Natural killer cell (primary cell): ENCODE results near the gene DOK1. TPM values are rescaled to one million over a fixed set of nuclear protein-coding genes. Genes with fewer than 3 reads are reported as not detected.
A peak's percentile ranks its signal among the peaks of the same experiment; 100 is the strongest.

ENCODE experiments used
- ATAC-seq, 3 donors: fragments of 150-1000 bp in 2 of 3; fragments of 200-7000 bp in 1 of 3; cut with Tn5 transposase; 1 replicate in 1 of 3; 2 replicates in 2 of 3; pipeline ENCODE4 v1.10.0; 2021; ENCODE audit warnings: mild to moderate bottlenecking in 2 of 3, moderate library complexity in 2 of 3
- DNase-seq, 2 donors: peaks; one replicate each; pipeline versions ENCODE4 v3.0.0 to v3.0.0-alpha.2; 2013 to 2021; ENCODE audit warnings: mixed read lengths in 1 of 2
- H3K27ac ChIP-seq: one replicate; pipeline ENCODE4 v1.5.1; 2013; ENCODE audit warnings: mild to moderate bottlenecking, low read length
- H3K27me3 ChIP-seq: one replicate; pipeline ENCODE4 v1.6.1; 2013; ENCODE audit warnings: low read length; ENCODE audit not compliant: control insufficient read depth, insufficient read depth
- H3K36me3 ChIP-seq: one replicate; pipeline ENCODE4 v1.6.1; 2013; ENCODE audit warnings: low read length; ENCODE audit not compliant: control insufficient read depth, insufficient read depth
- H3K4me1 ChIP-seq: one replicate; pipeline ENCODE4 v1.6.1; 2013; ENCODE audit warnings: low read length; ENCODE audit not compliant: control insufficient read depth, insufficient read depth
- H3K4me3 ChIP-seq: one replicate; pipeline ENCODE4 v1.5.1; 2013; ENCODE audit warnings: low read length
- H3K9me3 ChIP-seq: one replicate; pipeline ENCODE4 v1.6.1; 2013; ENCODE audit warnings: low read length; ENCODE audit not compliant: control insufficient read depth, insufficient read depth
- H3K27ac Mint-ChIP-seq, 2 donors: one replicate each; pipeline ENCODE4 v1.8.0; 2022; ENCODE audit warnings: mild to moderate bottlenecking in 2 of 2, mixed read lengths in 2 of 2, moderate library complexity in 1 of 2
- H3K27me3 Mint-ChIP-seq, 2 donors: one replicate each; pipeline ENCODE4 v1.8.0; 2022; ENCODE audit warnings: low read depth in 2 of 2, mixed read lengths in 2 of 2
- H3K36me3 Mint-ChIP-seq: one replicate; pipeline ENCODE4 v1.8.0; 2022; ENCODE audit warnings: mixed read lengths
- H3K4me1 Mint-ChIP-seq, 2 donors: one replicate each; pipeline ENCODE4 v1.8.0; 2022; ENCODE audit warnings: mixed read lengths in 2 of 2
- H3K4me3 Mint-ChIP-seq: one replicate; pipeline ENCODE4 v1.8.0; 2022; ENCODE audit warnings: mild to moderate bottlenecking, moderate library complexity, mixed read lengths
- H3K9me3 Mint-ChIP-seq, 2 donors: one replicate each; pipeline ENCODE4 v1.8.0; 2022; ENCODE audit warnings: mixed read lengths in 2 of 2
- WGBS: methylation state at CpG from one replicate; pipeline ENCODE4 v1.1.7; 2013; ENCODE audit warnings: missing lambda C conversion rate; ENCODE audit not compliant: insufficient coverage; 5-methylcytosine and 5-hydroxymethylcytosine counted together
- intact Hi-C: fragments of 100-400 bp; cut with micrococcal nuclease; formaldehyde crosslinking; loops from one replicate; pipeline ENCODE4 v1.14.2; 2022
- total RNA-seq, 4 donors: library from RNA; stranded (reverse); fragments of 120-200 nt in 1 of 4; gene quantifications; one replicate each; pipeline versions ENCODE4 v1.2.3 to v1.2.4, GENCODE V29; 2013 to 2022
- TF ChIP-seq, protein P1 (sequence below): fragments of 200-600 bp; IDR thresholded peaks from one replicate; pipeline ENCODE4 v1.8.0; 2022; ENCODE audit warnings: antibody characterized with exemption

Gene DOK1
- total RNA-seq, 3 donors from 2014 or later (not counting 1 experiment from before 2014, with no cell fraction given) = 17.4 to 24.9 (median 23.9) TPM

GRCh38 chr2:74531666-74532065 lies 22.9 kb upstream of the DOK1 start:
- no peaks in the 10 kb centered on the region for H3K27me3 Mint-ChIP-seq
- Histone ChIP-seq H3K27me3 (no peaks in the 10 kb centered on the region), H3K4me3 (no peak overlapping the region), H3K9me3 (no peaks in the 10 kb centered on the region), H3K27ac (peak overlapping the region; percentile 95), H3K4me1 (peaks cover 31% of the 10 kb centered on the region), H3K36me3 (peaks cover 29% of the 10 kb centered on the region)
- H3K4me3 Mint-ChIP-seq = no peak overlapping the region
- TF ChIP-seq, protein P1, sequence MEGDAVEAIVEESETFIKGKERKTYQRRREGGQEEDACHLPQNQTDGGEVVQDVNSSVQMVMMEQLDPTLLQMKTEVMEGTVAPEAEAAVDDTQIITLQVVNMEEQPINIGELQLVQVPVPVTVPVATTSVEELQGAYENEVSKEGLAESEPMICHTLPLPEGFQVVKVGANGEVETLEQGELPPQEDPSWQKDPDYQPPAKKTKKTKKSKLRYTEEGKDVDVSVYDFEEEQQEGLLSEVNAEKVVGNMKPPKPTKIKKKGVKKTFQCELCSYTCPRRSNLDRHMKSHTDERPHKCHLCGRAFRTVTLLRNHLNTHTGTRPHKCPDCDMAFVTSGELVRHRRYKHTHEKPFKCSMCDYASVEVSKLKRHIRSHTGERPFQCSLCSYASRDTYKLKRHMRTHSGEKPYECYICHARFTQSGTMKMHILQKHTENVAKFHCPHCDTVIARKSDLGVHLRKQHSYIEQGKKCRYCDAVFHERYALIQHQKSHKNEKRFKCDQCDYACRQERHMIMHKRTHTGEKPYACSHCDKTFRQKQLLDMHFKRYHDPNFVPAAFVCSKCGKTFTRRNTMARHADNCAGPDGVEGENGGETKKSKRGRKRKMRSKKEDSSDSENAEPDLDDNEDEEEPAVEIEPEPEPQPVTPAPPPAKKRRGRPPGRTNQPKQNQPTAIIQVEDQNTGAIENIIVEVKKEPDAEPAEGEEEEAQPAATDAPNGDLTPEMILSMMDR = no peak
- intact Hi-C loops = loop anchor here (1.0 to 2.0 kb wide), 2 partner anchors 48 to 281 kb away; partner anchors contain the start of gene TTC31
- no peak for ATAC-seq
- 86% methylated on average over 7 of the region's 7 CpGs for WGBS
- H3K36me3 Mint-ChIP-seq = peaks cover 3% of the 10 kb centered on the region
- DNase-seq = no peak
- peak overlapping the region; percentile 94 to 95 for H3K27ac Mint-ChIP-seq
- peaks cover 32 to 43% of the 10 kb centered on the region in 2 donors for H3K4me1 Mint-ChIP-seq
- H3K9me3 Mint-ChIP-seq = no peaks in the 10 kb centered on the region

DNA sequence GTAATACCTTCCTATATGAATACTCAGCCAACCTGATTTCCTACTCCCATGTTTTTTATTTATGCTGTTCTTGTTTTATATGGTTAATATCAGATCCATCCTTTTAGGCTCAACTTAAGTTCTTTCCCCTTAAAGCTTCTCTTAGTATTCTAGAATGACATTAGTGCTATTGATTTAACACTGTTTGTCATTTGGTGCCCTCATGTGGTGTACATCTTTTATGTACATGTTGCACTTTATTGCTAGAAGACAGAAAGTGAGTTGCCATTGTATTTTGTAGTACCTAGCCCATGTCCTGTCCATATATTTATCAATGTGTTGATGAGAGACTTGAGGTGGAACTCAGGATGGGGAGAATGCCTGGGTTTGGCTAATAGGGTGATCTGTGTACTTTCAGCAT lies 22.3 kb upstream of the DOK1 start:
- H3K4me1 ChIP-seq = peaks cover 31% of the 10 kb centered on the region
- intact Hi-C loops = loop anchor here (1.0 to 2.0 kb wide), 2 partner anchors 49 to 281 kb away; partner anchors contain the start of gene TTC31
- Mint-ChIP-seq H3K4me1 (peaks cover 32 to 40% of the 10 kb centered on the region in 2 donors), H3K36me3 (no peaks in the 10 kb centered on the region), H3K9me3 (no peaks in the 10 kb centered on the region), H3K4me3 (peak overlapping the region; percentile 58), H3K27me3 (peaks cover 3 to 4% of the 10 kb centered on the region in 2 donors), H3K27ac (peak overlapping the region; percentile 94 to 95)
- H3K27me3 ChIP-seq = no peaks in the 10 kb centered on the region
- TF ChIP-seq, protein P1 = peak; percentile 39
- no peak overlapping the region for H3K27ac ChIP-seq
- no peak overlapping the region for H3K4me3 ChIP-seq
- DNase-seq (peak in 1 of 2 donors; percentile 72), ATAC-seq (no peak)
- peaks cover 23% of the 10 kb centered on the region for H3K36me3 ChIP-seq
- H3K9me3 ChIP-seq = no peaks in the 10 kb centered on the region

- ATAC-seq (no peak), DNase-seq (no peak)
- TF ChIP-seq, protein P1 = no peak
- Histone ChIP-seq H3K9me3 (no peaks in the 10 kb centered on the region), H3K27ac (no peak overlapping the region), H3K27me3 (no peaks in the 10 kb centered on the region), H3K4me3 (no peak overlapping the region), H3K4me1 (peaks cover 23% of the 10 kb centered on the region), H3K36me3 (peaks cover 13% of the 10 kb centered on the region)
- H3K27me3 Mint-ChIP-seq = peaks cover 12 to 16% of the 10 kb centered on the region in 2 donors
- intact Hi-C loops = loop anchor here (2.0 kb wide), 1 partner anchor 283 kb away; no protein-coding TSS in a partner anchor
- H3K36me3 Mint-ChIP-seq = no peaks in the 10 kb centered on the region
- peaks cover 25 to 33% of the 10 kb centered on the region in 2 donors for H3K4me1 Mint-ChIP-seq
- no peaks in the 10 kb centered on the region for H3K9me3 Mint-ChIP-seq
- 96% methylated on average over 4 of the region's 4 CpGs for WGBS
- no peak overlapping the region for H3K27ac Mint-ChIP-seq
- no peak overlapping the region for H3K4me3 Mint-ChIP-seq
These were observed 21.1 kb upstream of the DOK1 start for GRCh38 chr2:74533464-74533863.

- Mint-ChIP-seq H3K9me3 (no peaks in the 10 kb centered on the region), H3K27me3 (peaks cover 18 to 26% of the 10 kb centered on the region in 2 donors)
These were observed 20.1 kb upstream of the DOK1 start for GRCh38 chr2:74534411-74534810.

More at GRCh38 chr2:74534411-74534810, 20.1 kb upstream of the DOK1 start:
- Histone ChIP-seq H3K9me3 (no peaks in the 10 kb centered on the region), H3K27me3 (no peaks in the 10 kb centered on the region), H3K4me3 (no peak overlapping the region), H3K4me1 (peaks cover 20% of the 10 kb centered on the region), H3K36me3 (peaks cover 13% of the 10 kb centered on the region), H3K27ac (no peak overlapping the region)
- WGBS = 97% methylated on average over 11 of the region's 12 CpGs
- Mint-ChIP-seq H3K4me3 (no peak overlapping the region), H3K4me1 (peaks cover 17 to 25% of the 10 kb centered on the region in 2 donors), H3K27ac (no peak overlapping the region), H3K36me3 (no peaks in the 10 kb centered on the region)
- intact Hi-C loops = no loop called here
- no peak for DNase-seq
- TF ChIP-seq, protein P1 = no peak
- no peak for ATAC-seq
